Stomach smooth muscle (tissue), 2 donors: ENCODE measurements around the gene UBE2D2.
A peak's percentile ranks its signal among the peaks of the same experiment; 100 is the strongest.

ENCODE experiments used
- H3K27ac ChIP-seq: one replicate; pipeline ENCODE4 v1.7.0; 2013; ENCODE audit warnings: mild to moderate bottlenecking, low read length, inconsistent platforms
- H3K27me3 ChIP-seq, 2 donors: one replicate each; pipeline ENCODE4 v1.7.0; 2013; ENCODE audit warnings: low read length in 2 of 2; ENCODE audit not compliant: insufficient read depth in 2 of 2, control insufficient read depth in 1 of 2
- H3K36me3 ChIP-seq, 2 donors: one replicate each; pipeline ENCODE4 v1.7.0; 2013; ENCODE audit warnings: low read length in 2 of 2; ENCODE audit not compliant: control insufficient read depth in 2 of 2, insufficient read depth in 2 of 2
- H3K4me1 ChIP-seq: one replicate; pipeline ENCODE4 v1.7.0; 2013; ENCODE audit warnings: low read length; ENCODE audit not compliant: control insufficient read depth, insufficient read depth
- H3K4me3 ChIP-seq, 2 donors: one replicate each; pipeline ENCODE4 v1.7.0; 2013; ENCODE audit warnings: low read length in 2 of 2
- H3K9ac ChIP-seq, 2 donors: one replicate each; pipeline ENCODE4 v1.7.0; 2013; ENCODE audit warnings: low read length in 2 of 2, mild to moderate bottlenecking in 1 of 2
- H3K9me3 ChIP-seq, 2 donors: one replicate each; pipeline ENCODE4 v1.7.0; 2013; ENCODE audit warnings: low read length in 2 of 2; ENCODE audit not compliant: control insufficient read depth in 2 of 2
- donor health status: healthy.
- donor health status: Pancreatic carcinoma.

UBE2D2 gene

GRCh38 chr5:139657363-139658321 lies 96.5 kb downstream of the UBE2D2 start:
- no peak overlapping the region for H3K4me3 ChIP-seq

GRCh38 chr5:139658501-139658927 lies 97.4 kb downstream of the UBE2D2 start:
- Histone ChIP-seq H3K36me3 (peaks cover 0 to 2% of the 10 kb centered on the region in 2 donors), H3K4me1 (peaks cover 90% of the 10 kb centered on the region), H3K27ac (peak overlapping the region; percentile 89), H3K9ac (peak overlapping the region; percentile 42 to 54), H3K4me3 (peak overlapping the region in 1 of 2 donors; percentile 64), H3K9me3 (no peaks in the 10 kb centered on the region), H3K27me3 (no peaks in the 10 kb centered on the region)

More at GRCh38 chr5:139657363-139658321, 96.5 kb downstream of the UBE2D2 start:
- Histone ChIP-seq H3K36me3 (no peaks in the 10 kb centered on the region), H3K9me3 (no peaks in the 10 kb centered on the region), H3K9ac (peak overlapping the region; percentile 29 to 54), H3K27ac (peak overlapping the region; percentile 89), H3K27me3 (no peaks in the 10 kb centered on the region), H3K4me1 (peaks cover 95% of the 10 kb centered on the region)

GRCh38 chr5:139658928-139659667 lies 98.0 kb downstream of the UBE2D2 start:
- Histone ChIP-seq H3K27ac (peak overlapping the region; percentile 89), H3K4me3 (peak overlapping the region; percentile 13 to 64), H3K9me3 (no peaks in the 10 kb centered on the region), H3K27me3 (no peaks in the 10 kb centered on the region), H3K36me3 (peaks cover 0 to 2% of the 10 kb centered on the region in 2 donors), H3K9ac (peak overlapping the region; percentile 42 to 54), H3K4me1 (peaks cover 87% of the 10 kb centered on the region)

- peaks cover 1 to 2% of the 10 kb centered on the region in 2 donors for H3K36me3 ChIP-seq
- H3K27me3 ChIP-seq = no peaks in the 10 kb centered on the region
- peaks cover 81% of the 10 kb centered on the region for H3K4me1 ChIP-seq
- peak overlapping the region; percentile 89 for H3K27ac ChIP-seq
- peak overlapping the region in 1 of 2 donors; percentile 64 for H3K4me3 ChIP-seq
- H3K9ac ChIP-seq = peak overlapping the region; percentile 54 to 60
- no peaks in the 10 kb centered on the region for H3K9me3 ChIP-seq
These were observed 98.6 kb downstream of the UBE2D2 start for GRCh38 chr5:139659695-139660101.

GRCh38 chr5:139660105-139660922 lies 99.2 kb downstream of the UBE2D2 start:
- no peaks in the 10 kb centered on the region for H3K27me3 ChIP-seq
- peak overlapping the region in 1 of 2 donors; percentile 64 for H3K4me3 ChIP-seq
- peak overlapping the region; percentile 60 to 64 for H3K9ac ChIP-seq
- H3K9me3 ChIP-seq = no peaks in the 10 kb centered on the region
- H3K4me1 ChIP-seq = peaks cover 75% of the 10 kb centered on the region
- H3K36me3 ChIP-seq = peaks cover 2 to 3% of the 10 kb centered on the region in 2 donors
- H3K27ac ChIP-seq = peak overlapping the region; percentile 89

- Histone ChIP-seq H3K27ac (peak overlapping the region; percentile 88), H3K4me3 (peak overlapping the region; percentile 36 to 54), H3K9me3 (no peaks in the 10 kb centered on the region), H3K4me1 (peaks cover 71% of the 10 kb centered on the region), H3K27me3 (no peaks in the 10 kb centered on the region), H3K36me3 (peaks cover 2 to 3% of the 10 kb centered on the region in 2 donors), H3K9ac (peak overlapping the region; percentile 36 to 59)
These were observed 100.0 kb downstream of the UBE2D2 start for GRCh38 chr5:139660923-139661814.

- Histone ChIP-seq H3K4me3 (no peak overlapping the region), H3K4me1 (peaks cover 73% of the 10 kb centered on the region)
These were observed 101.5 kb downstream of the UBE2D2 start for GRCh38 chr5:139662617-139663016.

GRCh38 chr5:139663207-139664085 lies 102.3 kb downstream of the UBE2D2 start:
- peaks cover 2 to 3% of the 10 kb centered on the region in 2 donors for H3K36me3 ChIP-seq
- H3K9ac ChIP-seq = no peak overlapping the region
- no peak overlapping the region for H3K27ac ChIP-seq
- H3K4me1 ChIP-seq = peaks cover 74% of the 10 kb centered on the region
- no peak overlapping the region for H3K4me3 ChIP-seq
- H3K9me3 ChIP-seq = no peaks in the 10 kb centered on the region
- no peaks in the 10 kb centered on the region for H3K27me3 ChIP-seq

More at GRCh38 chr5:139662617-139663016, 101.5 kb downstream of the UBE2D2 start:
- Histone ChIP-seq H3K27me3 (no peaks in the 10 kb centered on the region), H3K9me3 (no peaks in the 10 kb centered on the region), H3K9ac (no peak overlapping the region), H3K27ac (no peak overlapping the region), H3K36me3 (peaks cover 2 to 3% of the 10 kb centered on the region in 2 donors)
